LNCaP clone FGC (cell line): ENCODE measurements around the gene AMIGO1.
A peak's percentile ranks its signal among the peaks of the same experiment; 100 is the strongest.

Source experiments
- DNase-seq: peaks from one replicate; pipeline ENCODE4 v3.0.0-alpha.2; 2011; ENCODE audit warnings: low read depth
- H3K4me3 ChIP-seq: 2 replicates; pipeline ENCODE4 v1.5.1; 2011; ENCODE audit warnings: mild to moderate bottlenecking, low read depth, low read length, control low read depth
- CTCF ChIP-seq: IDR thresholded peaks from 2 replicates; pipeline ENCODE4 v1.5.1; 2012; ENCODE audit warnings: mild to moderate bottlenecking; ENCODE audit not compliant: control insufficient read depth, insufficient read depth; ENCODE audit errors: extremely low read depth

The AMIGO1 gene

GRCh38 chr1:109509176-109510134 is at the start of gene AMIGO1:
TSS of gene AMIGO1 (minus strand) at chr1:109509727. CDS start at chr1:109508912, 815 bp downstream.
- no peak for DNase-seq
- no peak for TF ChIP-seq CTCF
- H3K4me3 ChIP-seq, result peak within 1 kb of the TSS; percentile 60

- no peak for DNase-seq
- no peak for TF ChIP-seq CTCF
Observed at GRCh38 chr1:109557520-109557919, 48.0 kb upstream of the AMIGO1 start.

GRCh38 chr1:109556563-109556962 is 47.0 kb upstream of the AMIGO1 start:
- no peak for DNase-seq
- TF ChIP-seq CTCF, result no peak
- H3K4me3 ChIP-seq, result no peak overlapping the region

More at GRCh38 chr1:109557520-109557919, 48.0 kb upstream of the AMIGO1 start:
- H3K4me3 ChIP-seq, result no peak overlapping the region

- no peak for TF ChIP-seq CTCF
- peak within 1 kb of the TSS; percentile 74 for H3K4me3 ChIP-seq
- peak; percentile 91 for DNase-seq
Observed at GRCh38 chr1:109548321-109549267, 39.1 kb upstream of the AMIGO1 start, which contains the start of gene GNAI3. TSS of gene GNAI3 (plus strand) at chr1:109548615. CDS start at chr1:109548721, 106 bp downstream.

GRCh38 chr1:109547463-109548320 is 38.2 kb upstream of the AMIGO1 start:
- DNase-seq, result no peak
- no peak for TF ChIP-seq CTCF
- H3K4me3 ChIP-seq, result peak overlapping the region; percentile 74

GRCh38 chr1:109546311-109547109 is 37.0 kb upstream of the AMIGO1 start:
- H3K4me3 ChIP-seq, result peak overlapping the region; percentile 74
- DNase-seq, result peak; percentile 69
- TF ChIP-seq CTCF, result peak; percentile 96
